HepG2 (cell line): ENCODE results near the gene MRPL37. TPM values are rescaled to one million over a fixed set of nuclear protein-coding genes. Genes with fewer than 3 reads are reported as not detected.
A peak's percentile ranks its signal among the peaks of the same experiment; 100 is the strongest.

Experiments used
- JUN ChIP-seq: sonication (generic); formaldehyde crosslinking; IDR thresholded peaks from 2 replicates; pipeline ENCODE4 v1.4.0; 2020; ENCODE audit warnings: mild to moderate bottlenecking, missing genetic modification reagents
- LCORL ChIP-seq, 2 experiments: fragments of 450-650 bp in 1 of 2; sonication (generic) in 1 of 2; formaldehyde crosslinking in 1 of 2; IDR thresholded peaks; 2 replicates each; pipeline versions ENCODE4 v1.5.0 to v1.6.1; 2017 to 2020; ENCODE audit warnings: antibody characterized with exemption in 1 of 2, missing genetic modification reagents in 1 of 2
- SNAI1 ChIP-seq: sonication (generic); formaldehyde crosslinking; IDR thresholded peaks from 2 replicates; pipeline ENCODE4 v1.5.0; 2020; ENCODE audit warnings: mild to moderate bottlenecking, missing genetic modification reagents, borderline replicate concordance
- ZNF530 ChIP-seq: sonication (generic); formaldehyde crosslinking; IDR thresholded peaks from 2 replicates; pipeline ENCODE4 v1.5.0; 2020; ENCODE audit warnings: low read depth, mild to moderate bottlenecking, missing genetic modification reagents
- ZNF605 ChIP-seq: sonication (generic); formaldehyde crosslinking; IDR thresholded peaks from 2 replicates; pipeline ENCODE4 v1.8.0; 2022; ENCODE audit warnings: mild to moderate bottlenecking, missing genetic modification reagents
- ZNF766 ChIP-seq: sonication (generic); formaldehyde crosslinking; IDR thresholded peaks from 2 replicates; pipeline ENCODE4 v1.5.0; 2020; ENCODE audit warnings: missing genetic modification reagents, borderline replicate concordance
- ZNF878 ChIP-seq: sonication (generic); formaldehyde crosslinking; IDR thresholded peaks from 2 replicates; pipeline ENCODE4 v1.8.1; 2023; ENCODE audit warnings: mild to moderate bottlenecking, missing genetic modification reagents, moderate library complexity
- polyA plus RNA-seq, 8 experiments: library from polyadenylated mRNA; depleted of rRNA in 3 of 8; stranded (reverse) in 7 of 8; unstranded in 1 of 8; fragments of >200 nt; fragmentation: Illumina TruSeq in 4 of 8; extraction: Trizol in 4 of 8; gene quantifications; 2 replicates each; pipeline versions ENCODE4 v1.2.1 to v1.2.3, GENCODE V29; 2011 to 2016; ENCODE audit warnings: low read depth in 4 of 8, missing spikeins in 1 of 8, mixed read lengths in 1 of 8; ENCODE audit not compliant: insufficient read depth in 1 of 8
- total RNA-seq, 5 experiments: library from RNA; depleted of rRNA; stranded (reverse); fragments of >200 nt; fragmentation: Illumina TruSeq; extraction: Trizol; gene quantifications; 2 replicates each; pipeline ENCODE4 v1.2.3, GENCODE V29; 2016; ENCODE audit warnings: low read depth in 1 of 5
- TF ChIP-seq, protein P1 (sequence below): sonication (generic); formaldehyde crosslinking; IDR thresholded peaks from 2 replicates; pipeline ENCODE4 v1.8.1; 2022; ENCODE audit warnings: low read depth, mild to moderate bottlenecking, missing genetic modification reagents
- TF ChIP-seq, protein P2 (sequence below): sonication (generic); formaldehyde crosslinking; IDR thresholded peaks from 2 replicates; pipeline ENCODE4 v1.5.1; 2020; ENCODE audit warnings: missing genetic modification reagents, mild to moderate bottlenecking, borderline replicate concordance
- TF ChIP-seq, protein P3 (sequence below): sonication (generic); formaldehyde crosslinking; IDR thresholded peaks from 2 replicates; pipeline ENCODE4 v1.4.0; 2020; ENCODE audit warnings: missing genetic modification reagents

Gene MRPL37
- total and polyA plus RNA-seq, 2 of the 13 experiments (the other 11 are each of a cell fraction or from before 2014, with no cell fraction given) = 31.7 to 127 TPM

DNA sequence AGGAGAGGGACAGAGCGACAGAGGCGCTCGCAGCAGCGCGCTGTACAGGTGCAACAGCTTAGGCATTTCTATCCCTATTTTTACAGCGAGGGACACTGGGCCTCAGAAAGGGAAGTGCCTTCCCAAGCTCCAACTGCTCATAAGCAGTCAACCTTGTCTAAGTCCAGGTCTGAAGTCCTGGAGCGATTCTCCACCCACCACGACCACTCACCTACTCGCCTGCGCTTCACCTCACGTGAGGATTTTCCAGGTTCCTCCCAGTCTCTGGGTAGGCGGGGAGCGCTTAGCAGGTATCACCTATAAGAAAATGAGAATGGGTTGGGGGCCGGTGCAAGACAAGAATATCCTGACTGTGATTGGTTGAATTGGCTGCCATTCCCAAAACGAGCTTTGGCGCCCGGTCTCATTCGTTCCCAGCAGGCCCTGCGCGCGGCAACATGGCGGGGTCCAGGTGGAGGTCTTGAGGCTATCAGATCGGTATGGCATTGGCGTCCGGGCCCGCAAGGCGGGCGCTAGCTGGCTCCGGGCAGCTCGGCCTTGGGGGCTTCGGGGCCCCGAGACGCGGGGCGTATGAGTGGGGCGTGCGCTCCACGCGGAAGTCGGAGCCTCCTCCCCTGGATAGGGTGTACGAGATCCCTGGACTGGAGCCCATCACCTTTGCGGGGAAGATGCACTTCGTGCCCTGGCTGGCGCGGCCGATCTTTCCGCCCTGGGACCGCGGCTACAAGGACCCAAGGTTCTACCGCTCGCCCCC lies at the start of gene MRPL37, which contains the start of gene CYB5RL (continued):
- TF ChIP-seq, protein P1, sequence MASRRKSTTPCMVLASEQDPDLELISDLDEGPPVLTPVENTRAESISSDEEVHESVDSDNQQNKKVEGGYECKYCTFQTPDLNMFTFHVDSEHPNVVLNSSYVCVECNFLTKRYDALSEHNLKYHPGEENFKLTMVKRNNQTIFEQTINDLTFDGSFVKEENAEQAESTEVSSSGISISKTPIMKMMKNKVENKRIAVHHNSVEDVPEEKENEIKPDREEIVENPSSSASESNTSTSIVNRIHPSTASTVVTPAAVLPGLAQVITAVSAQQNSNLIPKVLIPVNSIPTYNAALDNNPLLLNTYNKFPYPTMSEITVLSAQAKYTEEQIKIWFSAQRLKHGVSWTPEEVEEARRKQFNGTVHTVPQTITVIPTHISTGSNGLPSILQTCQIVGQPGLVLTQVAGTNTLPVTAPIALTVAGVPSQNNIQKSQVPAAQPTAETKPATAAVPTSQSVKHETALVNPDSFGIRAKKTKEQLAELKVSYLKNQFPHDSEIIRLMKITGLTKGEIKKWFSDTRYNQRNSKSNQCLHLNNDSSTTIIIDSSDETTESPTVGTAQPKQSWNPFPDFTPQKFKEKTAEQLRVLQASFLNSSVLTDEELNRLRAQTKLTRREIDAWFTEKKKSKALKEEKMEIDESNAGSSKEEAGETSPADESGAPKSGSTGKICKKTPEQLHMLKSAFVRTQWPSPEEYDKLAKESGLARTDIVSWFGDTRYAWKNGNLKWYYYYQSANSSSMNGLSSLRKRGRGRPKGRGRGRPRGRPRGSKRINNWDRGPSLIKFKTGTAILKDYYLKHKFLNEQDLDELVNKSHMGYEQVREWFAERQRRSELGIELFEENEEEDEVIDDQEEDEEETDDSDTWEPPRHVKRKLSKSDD (CRISPR knock-in tag) = no peak
- TF ChIP-seq JUN (CRISPR knock-in tag) (0 out of 2 replicates have a peak, but pooled peaks have one; percentile 17), ZNF766 (CRISPR knock-in tag) (peak; percentile 55; the same call in 1 of the 2 replicates), ZNF530 (CRISPR knock-in tag) (no peak), SNAI1 (CRISPR knock-in tag) (no peak), LCORL (IDR thresholded peaks at IDR 0.05) (no peak), LCORL (CRISPR knock-in tag; IDR thresholded peaks at IDR 0.05) (peak; percentile 50; the same call in 1 of the 2 replicates), ZNF878 (CRISPR knock-in tag) (peak; percentile 56; the same call in 1 of the 2 replicates), ZNF605 (no peak)
- TF ChIP-seq, protein P2, sequence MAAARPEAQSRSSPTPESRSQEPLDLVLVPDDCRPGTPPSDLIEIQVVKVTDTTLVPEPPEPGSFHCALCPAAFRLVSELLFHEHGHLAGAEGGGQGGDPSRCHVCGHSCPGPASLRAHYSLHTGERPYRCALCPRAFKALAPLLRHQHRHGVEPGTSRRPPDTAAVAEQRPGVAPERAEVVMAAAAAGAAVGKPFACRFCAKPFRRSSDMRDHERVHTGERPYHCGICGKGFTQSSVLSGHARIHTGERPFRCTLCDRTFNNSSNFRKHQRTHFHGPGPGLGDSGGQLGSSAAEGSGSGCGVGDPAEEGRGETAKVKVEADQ (CRISPR knock-in tag) = no peak
- TF ChIP-seq, protein P3, sequence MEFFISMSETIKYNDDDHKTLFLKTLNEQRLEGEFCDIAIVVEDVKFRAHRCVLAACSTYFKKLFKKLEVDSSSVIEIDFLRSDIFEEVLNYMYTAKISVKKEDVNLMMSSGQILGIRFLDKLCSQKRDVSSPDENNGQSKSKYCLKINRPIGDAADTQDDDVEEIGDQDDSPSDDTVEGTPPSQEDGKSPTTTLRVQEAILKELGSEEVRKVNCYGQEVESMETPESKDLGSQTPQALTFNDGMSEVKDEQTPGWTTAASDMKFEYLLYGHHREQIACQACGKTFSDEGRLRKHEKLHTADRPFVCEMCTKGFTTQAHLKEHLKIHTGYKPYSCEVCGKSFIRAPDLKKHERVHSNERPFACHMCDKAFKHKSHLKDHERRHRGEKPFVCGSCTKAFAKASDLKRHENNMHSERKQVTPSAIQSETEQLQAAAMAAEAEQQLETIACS (CRISPR knock-in tag) = no peak
